ENCODE data around the gene ATAD3B.

DNA sequence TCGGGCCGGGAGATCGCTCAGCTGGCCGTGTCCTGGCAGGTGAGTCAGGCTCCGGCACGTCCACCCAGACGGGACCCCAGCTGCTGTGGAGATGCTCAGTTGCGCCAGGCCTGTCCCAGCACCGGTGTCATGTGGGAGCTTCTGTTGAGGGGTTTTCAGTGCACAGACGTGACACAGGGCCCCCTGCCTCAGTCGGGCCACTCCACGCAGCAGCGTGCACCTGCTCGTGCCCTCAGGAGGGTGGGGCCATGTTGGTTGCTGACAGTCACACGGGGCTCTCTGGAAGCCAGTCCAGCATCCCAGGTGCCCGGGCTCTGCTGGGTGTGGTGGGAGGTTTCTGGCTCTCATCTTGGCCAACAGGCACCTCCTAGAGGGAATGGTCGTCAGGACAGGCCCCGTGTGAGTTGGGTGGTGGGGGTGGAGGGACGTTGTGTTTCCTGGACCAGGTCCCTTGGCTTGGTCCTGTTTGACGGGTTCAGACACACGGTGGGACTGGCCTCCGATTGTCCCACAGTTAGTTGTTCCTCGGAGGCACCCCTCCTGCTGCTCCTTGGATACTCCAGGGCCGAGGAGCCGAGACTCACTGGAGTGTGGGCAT, 19.2 kb downstream of the ATAD3B start:
- TF ChIP-seq, protein P1, sequence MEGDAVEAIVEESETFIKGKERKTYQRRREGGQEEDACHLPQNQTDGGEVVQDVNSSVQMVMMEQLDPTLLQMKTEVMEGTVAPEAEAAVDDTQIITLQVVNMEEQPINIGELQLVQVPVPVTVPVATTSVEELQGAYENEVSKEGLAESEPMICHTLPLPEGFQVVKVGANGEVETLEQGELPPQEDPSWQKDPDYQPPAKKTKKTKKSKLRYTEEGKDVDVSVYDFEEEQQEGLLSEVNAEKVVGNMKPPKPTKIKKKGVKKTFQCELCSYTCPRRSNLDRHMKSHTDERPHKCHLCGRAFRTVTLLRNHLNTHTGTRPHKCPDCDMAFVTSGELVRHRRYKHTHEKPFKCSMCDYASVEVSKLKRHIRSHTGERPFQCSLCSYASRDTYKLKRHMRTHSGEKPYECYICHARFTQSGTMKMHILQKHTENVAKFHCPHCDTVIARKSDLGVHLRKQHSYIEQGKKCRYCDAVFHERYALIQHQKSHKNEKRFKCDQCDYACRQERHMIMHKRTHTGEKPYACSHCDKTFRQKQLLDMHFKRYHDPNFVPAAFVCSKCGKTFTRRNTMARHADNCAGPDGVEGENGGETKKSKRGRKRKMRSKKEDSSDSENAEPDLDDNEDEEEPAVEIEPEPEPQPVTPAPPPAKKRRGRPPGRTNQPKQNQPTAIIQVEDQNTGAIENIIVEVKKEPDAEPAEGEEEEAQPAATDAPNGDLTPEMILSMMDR (IDR thresholded peaks at IDR 0.05 in 4 of 5, conservative IDR thresholded peaks at IDR 0.05 in 1 of 5): no peak
- no peak for TF ChIP-seq POLR2A (IDR thresholded peaks at IDR 0.05)
